Measurements from ENCODE around the gene IFITM2. TPM values are rescaled to one million over a fixed set of nuclear protein-coding genes. Genes with fewer than 3 reads are reported as not detected.
"Not testable (repeated sequence)": the region's sequence is repeated elsewhere in the genome, so short reads cannot be mapped to it uniquely, and the experiment has no call there.

Gene IFITM2
- total and polyA plus RNA-seq, 2 donors (not counting 1 experiment from before 2014, with no cell fraction given) = 72.1 to 451 TPM

- Histone ChIP-seq H3K79me2 (ENCODE audit: control insufficient read depth, insufficient read depth, low read length) (no peaks in the 10 kb centered on the region), H3K27me3 (replicated peaks in 1 of 4; ENCODE audit: control extremely low read depth in 1 of 4, control insufficient read depth in 3 of 4, insufficient read depth in 4 of 4, low read length in 3 of 4) (no peaks in the 10 kb centered on the region), H3K4me2 (replicated peaks; ENCODE audit: low read depth, low read length, poor library complexity, severe bottlenecking) (no peak overlapping the region), H3K9ac (ENCODE audit: low read length) (no peak overlapping the region), H3K9me3 (ENCODE audit: control extremely low read depth in 1 of 3, control insufficient read depth in 2 of 3, insufficient read depth in 1 of 3, low read length in 2 of 3) (peaks cover 0 to 13% (median 0%) of the 10 kb centered on the region in 3 donors), H4K20me1 (ENCODE audit: control insufficient read depth, insufficient read depth, low read length, poor library complexity, severe bottlenecking) (no peaks in the 10 kb centered on the region), H3K4me3 (ENCODE audit: control extremely low read depth in 1 of 5, extremely low read depth in 1 of 5, insufficient read depth in 1 of 5, low read depth in 2 of 5, low read length in 4 of 5) (no peak overlapping the region), H2AFZ (ENCODE audit: insufficient read depth, low read depth, low read length, poor library complexity, severe bottlenecking) (no peak overlapping the region), H3K27ac (ENCODE audit: low read length in 2 of 2) (no peak overlapping the region), H3K36me3 (replicated peaks in 1 of 2; ENCODE audit: control extremely low read depth in 1 of 2, control insufficient read depth in 1 of 2, extremely low read depth in 1 of 2, insufficient read depth in 2 of 2, low read length in 1 of 2) (no peaks in the 10 kb centered on the region), H3K4me1 (ENCODE audit: control insufficient read depth in 2 of 2, insufficient read depth in 2 of 2, low read length in 2 of 2) (peaks cover 13 to 34% of the 10 kb centered on the region in 2 donors)
- Mint-ChIP-seq H3K9me3 (ENCODE audit: insufficient read depth) (no peaks in the 10 kb centered on the region), H3K4me1 (peaks cover 35% of the 10 kb centered on the region), H3K27me3 (no peaks in the 10 kb centered on the region), H3K27ac (no peak overlapping the region), H3K4me3 (no peak overlapping the region)
- DNase-seq (no peak), ATAC-seq (ENCODE audit: low read depth) (no peak)
- POLR2A ChIA-PET = no interaction called here
- TF ChIP-seq EZH2 (IDR thresholded peaks at IDR 0.05; ENCODE audit: borderline replicate concordance, insufficient read depth, low read depth, low read length, poor library complexity, severe bottlenecking) (no peak), CTCF (IDR thresholded peaks at IDR 0.05) (no peak)
- WGBS (ENCODE audit: insufficient coverage) = 84% methylated on average over 21 of the region's 23 CpGs
- intact Hi-C loops (cut with micrococcal nuclease) = no loop called here
- CTCF ChIA-PET = interaction anchor here (0.6 to 1.1 kb wide), 2 partner anchors 20 to 81 kb away, joined by 3 read pairs; no protein-coding TSS in a partner anchor
Observed at GRCh38 chr11:332651-333480, 25.2 kb downstream of the IFITM2 start.

- H3K79me2 ChIP-seq (ENCODE audit: control insufficient read depth, insufficient read depth, low read length); DNase-seq; H3K4me3 Mint-ChIP-seq; H3K9me3 Mint-ChIP-seq (ENCODE audit: insufficient read depth); H2AFZ ChIP-seq (ENCODE audit: insufficient read depth, low read depth, low read length, poor library complexity, severe bottlenecking); intact Hi-C loops (cut with micrococcal nuclease); H4K20me1 ChIP-seq (ENCODE audit: control insufficient read depth, insufficient read depth, low read length, poor library complexity, severe bottlenecking); H3K4me2 ChIP-seq (replicated peaks; ENCODE audit: low read depth, low read length, poor library complexity, severe bottlenecking); ATAC-seq (ENCODE audit: low read depth); H3K4me3 ChIP-seq (ENCODE audit: control extremely low read depth in 1 of 5, extremely low read depth in 1 of 5, insufficient read depth in 1 of 5, low read depth in 2 of 5, low read length in 4 of 5); H3K27ac Mint-ChIP-seq; H3K9ac ChIP-seq (ENCODE audit: low read length); POLR2A ChIA-PET; H3K27ac ChIP-seq (ENCODE audit: low read length in 2 of 2); H3K27me3 ChIP-seq (replicated peaks in 1 of 4; ENCODE audit: control extremely low read depth in 1 of 4, control insufficient read depth in 3 of 4, insufficient read depth in 4 of 4, low read length in 3 of 4); H3K27me3 Mint-ChIP-seq; H3K36me3 ChIP-seq (replicated peaks in 1 of 2; ENCODE audit: control extremely low read depth in 1 of 2, control insufficient read depth in 1 of 2, extremely low read depth in 1 of 2, insufficient read depth in 2 of 2, low read length in 1 of 2): not testable (repeated sequence)
- peaks cover 32% of the 10 kb centered on the region for H3K4me1 Mint-ChIP-seq
- CTCF ChIA-PET = interaction anchor here (1.5 kb wide), 1 partner anchor 14 kb away, joined by 4 read pairs; no protein-coding TSS in a partner anchor
- 93% methylated on average over 14 of the region's 17 CpGs for WGBS (ENCODE audit: insufficient coverage)
- H3K9me3 ChIP-seq (ENCODE audit: control extremely low read depth in 1 of 3, control insufficient read depth in 2 of 3, insufficient read depth in 1 of 3, low read length in 2 of 3) = peaks cover 0 to 13% (median 0%) of the 10 kb centered on the region in 3 donors
- H3K4me1 ChIP-seq (ENCODE audit: control insufficient read depth in 2 of 2, insufficient read depth in 2 of 2, low read length in 2 of 2) = peaks cover 13 to 32% of the 10 kb centered on the region in 2 donors
Observed at GRCh38 chr11:333616-334263, 26.1 kb downstream of the IFITM2 start.

Data from B cell (primary cell).